HL-60/S4 (cell line): ENCODE data around the gene CPLX3.

Experiments used
- in situ Hi-C: fragments of 300-500 bp; cut with MboI; formaldehyde crosslinking; loops from 2 replicates; pipeline ENCODE4 v1.14.3; 2022; ENCODE audit warnings: low sequenced_read_pairs

Gene CPLX3

DNA sequence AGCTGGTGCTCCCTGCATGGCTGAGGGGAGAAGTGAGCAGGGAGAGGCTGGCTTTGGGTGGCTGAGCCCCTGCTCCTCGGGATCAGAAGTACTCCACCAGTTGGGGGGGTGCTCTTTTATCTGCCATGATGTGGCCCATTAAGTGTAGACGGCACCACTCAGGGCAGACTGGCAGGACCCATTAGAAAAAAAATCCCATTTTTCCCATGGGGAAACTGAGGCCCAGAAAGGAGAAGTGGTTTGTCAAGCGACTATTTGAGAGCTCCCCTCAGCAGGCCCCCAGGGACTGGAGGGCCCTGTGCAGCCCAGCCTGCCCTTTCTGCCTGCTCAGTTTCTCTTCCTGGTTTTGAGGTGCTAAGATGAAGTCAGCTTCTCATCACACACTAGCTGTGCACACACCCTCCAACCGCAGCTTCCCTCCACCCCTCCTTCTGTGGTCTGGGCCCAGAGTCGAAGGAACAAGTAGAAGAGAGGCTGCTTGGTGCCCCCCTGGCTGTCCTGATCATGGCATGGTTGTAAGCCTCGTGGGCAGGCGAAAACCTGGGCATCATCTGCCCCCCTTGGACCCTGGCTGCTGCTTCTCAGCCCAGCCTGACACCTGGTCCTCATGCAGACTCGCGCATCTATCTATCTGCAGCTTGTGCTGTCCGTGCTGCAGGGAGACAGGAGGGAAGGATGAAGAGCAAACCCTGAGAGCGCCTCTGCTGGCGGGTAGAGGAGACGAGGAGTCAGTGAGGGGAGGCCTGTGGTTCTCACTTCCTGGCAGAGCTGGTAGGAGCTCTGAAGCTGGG is 39.0 kb upstream of the CPLX3 start:
- in situ Hi-C loops, result no loop called here

DNA sequence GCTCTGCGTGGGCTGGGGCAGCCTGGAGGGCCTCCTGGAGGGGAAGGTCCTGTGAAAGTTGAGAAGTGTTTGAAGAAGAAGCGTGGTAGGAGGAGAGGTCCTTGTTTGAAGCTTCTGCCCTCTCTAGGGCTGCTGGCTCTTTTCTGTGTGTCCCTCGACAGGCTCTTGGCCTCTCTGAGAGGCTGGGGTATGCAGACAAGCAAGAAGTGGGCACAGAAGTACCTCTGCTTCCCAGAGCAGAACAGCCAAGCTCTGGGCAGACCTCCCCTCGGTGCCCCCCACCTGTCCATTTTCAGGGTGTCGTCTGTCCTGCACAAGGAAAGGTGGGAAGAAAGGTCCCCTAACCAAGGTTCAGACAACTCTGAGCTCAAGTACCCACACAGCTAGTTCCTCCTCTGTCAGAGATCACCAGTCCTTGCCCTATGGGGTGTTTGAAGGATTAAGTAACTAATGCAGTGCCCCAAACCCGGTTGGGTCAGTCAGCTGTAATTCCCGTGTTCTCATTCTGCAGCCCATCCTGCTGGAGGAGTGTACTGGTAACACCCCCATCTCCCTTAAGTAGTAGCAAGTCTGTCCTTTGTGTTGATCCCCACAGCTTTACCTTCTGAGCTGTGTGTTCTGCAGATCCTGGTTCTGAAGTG is 38.3 kb upstream of the CPLX3 start:
- in situ Hi-C loops, result no loop called here

GRCh38 chr15:74788683-74789151 is 37.7 kb upstream of the CPLX3 start:
- in situ Hi-C loops, result no loop called here

DNA sequence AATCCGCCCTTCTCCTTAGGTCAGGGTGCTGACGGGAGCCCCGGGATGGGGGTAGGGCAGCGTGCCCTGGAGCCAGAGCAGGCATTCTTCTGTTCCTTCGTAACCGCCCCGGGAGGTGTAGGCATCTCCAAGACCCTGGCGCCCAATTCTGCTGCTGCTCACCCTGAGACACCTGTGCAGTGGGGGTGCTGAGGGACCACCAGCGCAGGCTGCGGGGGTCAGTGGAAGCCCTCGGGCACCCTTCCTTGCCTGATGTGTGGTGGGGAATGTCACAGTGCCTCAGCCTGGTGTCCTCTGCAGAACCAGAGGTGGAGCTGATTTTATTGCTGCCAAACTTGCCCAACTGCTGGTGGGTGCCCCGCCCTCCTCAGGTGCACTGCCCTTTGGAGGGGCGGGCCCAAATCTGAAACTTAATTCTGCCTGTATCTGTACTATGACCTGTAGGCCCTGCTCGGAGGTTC is 37.2 kb upstream of the CPLX3 start:
- in situ Hi-C loops, result no loop called here

- in situ Hi-C loops, result no loop called here
Observed at GRCh38 chr15:74789741-74790079, 36.7 kb upstream of the CPLX3 start.

GRCh38 chr15:74790080-74790916 is 36.1 kb upstream of the CPLX3 start:
- in situ Hi-C loops, result no loop called here

- in situ Hi-C loops, result no loop called here
Observed at GRCh38 chr15:74791007-74791406, 35.4 kb upstream of the CPLX3 start.

- in situ Hi-C loops, result no loop called here
Observed at GRCh38 chr15:74791667-74792066, 34.8 kb upstream of the CPLX3 start.

- in situ Hi-C loops, result no loop called here
Observed at GRCh38 chr15:74792227-74793016, 34.0 kb upstream of the CPLX3 start.

DNA sequence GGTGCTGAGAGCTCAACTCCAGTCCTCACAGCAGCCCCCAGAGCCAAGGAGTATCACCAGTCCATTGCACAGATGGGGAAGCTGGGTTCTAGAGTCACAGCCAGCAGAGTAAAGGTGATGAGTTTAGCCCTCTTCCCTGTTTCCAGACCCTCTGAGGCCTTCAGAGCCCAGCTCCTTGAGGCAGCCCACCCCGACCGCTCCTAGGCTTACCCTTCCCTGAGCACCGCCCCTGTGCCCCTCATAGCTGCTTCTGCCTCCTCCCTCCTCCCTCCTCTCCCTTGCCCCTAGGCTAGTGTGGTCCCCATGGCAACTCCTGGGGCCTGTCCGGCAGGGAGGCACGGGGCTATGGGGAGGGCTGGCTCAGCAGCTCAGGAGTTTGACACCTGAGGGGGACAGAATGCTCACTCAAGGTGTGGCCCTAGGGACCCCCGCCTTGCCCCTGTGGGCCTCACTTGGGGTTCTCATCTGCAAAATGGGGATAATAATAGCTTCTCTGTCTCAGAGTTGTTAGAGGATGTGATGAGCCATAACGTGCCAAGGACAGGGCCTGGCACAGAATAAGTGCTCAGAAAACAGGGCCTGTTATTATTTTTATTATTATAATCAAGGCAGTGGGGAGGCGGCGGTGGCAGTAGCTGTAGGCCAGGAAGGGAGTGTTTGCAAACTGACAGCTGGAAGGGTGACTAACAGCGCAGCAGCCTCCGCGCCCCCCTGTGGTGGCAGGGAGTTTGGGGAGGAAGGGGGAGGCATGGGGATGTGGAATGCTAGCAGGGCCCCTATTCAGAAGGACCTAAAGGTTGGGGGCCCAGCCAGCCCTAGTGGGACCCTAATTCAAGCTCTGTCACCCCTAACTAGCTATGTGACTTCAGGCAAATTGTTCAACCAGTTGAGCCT is 33.0 kb upstream of the CPLX3 start:
- in situ Hi-C loops, result no loop called here

- in situ Hi-C loops, result no loop called here
Observed at GRCh38 chr15:74794248-74794969, 32.0 kb upstream of the CPLX3 start.

GRCh38 chr15:74794970-74795349 is 31.5 kb upstream of the CPLX3 start:
- in situ Hi-C loops, result no loop called here

DNA sequence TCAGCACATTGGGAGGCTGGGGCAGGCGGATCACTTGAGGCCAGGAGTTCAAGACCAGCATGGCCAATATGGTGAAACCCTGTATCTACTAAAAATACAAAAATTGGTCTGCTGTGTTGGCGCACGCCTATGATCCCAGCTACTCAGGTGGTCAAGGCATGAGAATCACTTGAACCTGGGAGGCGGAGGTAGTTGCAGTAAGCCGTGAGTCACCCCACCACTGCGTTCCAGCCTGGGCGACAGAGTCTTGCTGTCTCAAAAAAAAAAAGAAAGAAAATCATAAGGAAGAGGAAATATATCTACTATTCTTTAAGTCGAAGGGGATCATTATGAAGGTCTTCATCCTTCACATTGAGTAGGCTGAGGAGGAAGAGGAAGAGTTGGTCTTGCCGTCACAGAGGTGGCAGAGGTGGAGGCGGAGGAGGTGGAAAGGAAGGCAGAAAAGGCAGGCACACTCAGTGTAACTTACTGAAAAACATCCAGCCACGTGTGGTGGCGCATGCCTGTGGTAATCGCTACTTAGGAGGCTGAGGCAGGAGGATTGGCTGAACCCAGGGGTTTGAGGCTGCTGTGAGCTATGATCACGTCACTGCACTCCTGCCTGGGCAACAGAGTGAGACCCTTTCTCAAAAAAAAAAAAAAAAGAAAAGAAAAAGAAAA is 30.3 kb upstream of the CPLX3 start:
- in situ Hi-C loops, result no loop called here

DNA sequence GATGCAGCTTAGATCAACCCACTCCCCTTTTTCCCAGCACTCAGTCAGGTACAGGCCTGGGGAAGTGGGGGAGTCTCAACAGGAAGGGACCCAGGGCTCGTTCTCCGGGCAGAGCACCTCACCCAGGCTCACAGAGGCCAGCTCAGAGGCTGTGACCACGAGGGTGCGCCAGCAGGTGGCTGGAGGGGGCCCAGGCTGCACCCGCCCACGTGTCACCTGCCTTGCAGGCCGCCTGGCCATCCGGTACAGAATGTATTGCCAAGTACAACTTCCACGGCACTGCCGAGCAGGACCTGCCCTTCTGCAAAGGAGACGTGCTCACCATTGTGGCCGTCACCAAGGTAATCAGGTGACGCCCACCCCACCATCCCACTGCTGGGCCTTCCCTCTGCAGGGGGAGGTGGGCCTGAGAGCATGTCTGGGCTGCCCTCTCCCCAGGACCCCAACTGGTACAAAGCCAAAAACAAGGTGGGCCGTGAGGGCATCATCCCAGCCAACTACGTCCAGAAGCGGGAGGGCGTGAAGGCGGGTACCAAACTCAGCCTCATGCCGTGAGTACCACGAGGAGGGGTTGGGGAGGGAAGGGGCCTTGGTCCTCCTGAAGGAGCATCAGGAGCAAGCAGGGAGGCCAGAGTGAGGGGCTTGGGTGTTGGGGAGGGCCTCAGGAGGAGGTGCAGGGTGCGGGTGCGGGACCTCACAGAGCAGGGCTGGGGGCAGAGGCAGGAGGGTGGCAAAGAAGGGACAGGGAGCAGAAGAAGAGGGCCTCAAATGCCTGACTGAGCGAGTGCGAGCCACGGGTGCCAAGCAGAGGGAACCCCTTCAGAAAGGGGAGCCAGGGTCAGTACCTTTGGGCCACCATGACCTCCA is 27.8 kb upstream of the CPLX3 start:
- in situ Hi-C loops, result no loop called here

DNA sequence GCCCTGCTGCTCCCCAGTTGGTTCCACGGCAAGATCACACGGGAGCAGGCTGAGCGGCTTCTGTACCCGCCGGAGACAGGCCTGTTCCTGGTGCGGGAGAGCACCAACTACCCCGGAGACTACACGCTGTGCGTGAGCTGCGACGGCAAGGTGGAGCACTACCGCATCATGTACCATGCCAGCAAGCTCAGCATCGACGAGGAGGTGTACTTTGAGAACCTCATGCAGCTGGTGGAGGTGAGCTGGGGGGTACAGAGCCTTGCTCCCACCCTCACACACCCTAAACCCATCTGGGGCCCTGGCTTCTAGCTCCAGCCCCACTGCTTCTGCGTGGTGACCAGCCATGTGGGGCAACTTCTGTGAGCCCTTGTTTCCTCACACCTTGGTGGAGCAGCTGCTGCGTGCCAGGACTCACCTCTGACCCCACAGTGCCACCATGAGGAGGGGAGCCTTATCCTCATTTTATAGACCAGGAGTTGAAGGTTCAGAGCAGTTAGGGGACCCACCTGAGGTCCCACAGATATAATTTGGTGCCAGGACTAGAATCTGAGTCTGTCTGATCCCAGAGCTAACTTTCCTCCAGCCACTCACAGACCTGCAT is 27.1 kb upstream of the CPLX3 start:
- in situ Hi-C loops, result no loop called here

DNA sequence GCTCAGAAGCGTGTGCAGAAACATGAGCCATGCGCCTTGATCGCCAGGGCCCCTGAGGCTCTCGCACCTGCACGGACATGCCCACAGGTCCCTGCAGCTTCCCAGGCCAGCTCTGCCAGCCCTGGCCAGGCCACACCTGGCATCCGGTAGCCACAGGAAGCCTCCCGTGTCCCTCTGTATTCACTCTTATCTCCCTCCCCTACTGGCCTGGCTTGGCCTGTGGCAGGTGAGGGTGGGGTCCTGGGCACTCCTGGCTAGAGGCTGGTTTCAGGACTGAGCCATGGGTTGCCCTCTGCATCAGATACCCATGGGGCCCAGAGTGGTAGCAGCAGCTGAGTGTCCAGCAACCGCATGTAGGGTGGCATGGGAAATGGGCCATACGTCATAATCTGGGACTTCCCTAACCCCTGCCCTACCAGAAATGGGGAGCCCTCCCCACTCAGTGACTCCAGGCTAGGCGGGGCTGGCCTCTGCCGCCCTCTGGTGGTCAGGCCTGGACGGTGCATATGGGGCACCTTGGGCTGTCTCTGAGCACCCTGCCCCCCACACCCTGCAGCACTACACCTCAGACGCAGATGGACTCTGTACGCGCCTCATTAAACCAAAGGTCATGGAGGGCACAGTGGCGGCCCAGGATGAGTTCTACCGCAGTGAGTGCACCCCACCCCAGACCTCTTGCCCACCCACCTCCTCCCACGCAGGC is 26.4 kb upstream of the CPLX3 start:
- in situ Hi-C loops, result no loop called here
